Fibroblast of lung (primary cell): ENCODE data around the gene MCTP1.

Experiments used
- CTCF ChIP-seq, 2 donors: IDR thresholded peaks in 1 of 2; conservative IDR thresholded peaks in 1 of 2; 1 replicate in 1 of 2; 2 replicates in 1 of 2; pipeline ENCODE4 v1.5.1; 2011 to 2012; ENCODE audit warnings: low read length in 2 of 2, control low read depth in 1 of 2, inconsistent platforms in 1 of 2, low read depth in 1 of 2, mild to moderate bottlenecking in 1 of 2
- EZH2 ChIP-seq: IDR thresholded peaks from 2 replicates; pipeline ENCODE4 v1.5.1; 2012; ENCODE audit warnings: low read length, control low read depth, mild to moderate bottlenecking; ENCODE audit errors: missing control alignments

GRCh38 chr5:94796586-94796985 lies 488.3 kb downstream of the MCTP1 start:
- no peak for TF ChIP-seq CTCF (conservative IDR thresholded peaks at IDR 0.05 in 1 of 2, IDR thresholded peaks at IDR 0.05 in 1 of 2; ENCODE audit: low read depth in 1 of 2, low read length in 2 of 2)
- TF ChIP-seq EZH2: no peak
